Subcutaneous abdominal adipose tissue (tissue), 5 donors: ENCODE measurements around the gene MEGF8.

Source experiments
- H3K27ac ChIP-seq: one replicate; pipeline ENCODE4 v1.7.0; 2013; ENCODE audit warnings: low read depth, mild to moderate bottlenecking, inconsistent platforms, low read length, moderate library complexity
- H3K27me3 ChIP-seq, 5 donors: one replicate each; pipeline ENCODE4 v1.7.0; 2013; ENCODE audit warnings: low read length in 5 of 5, inconsistent platforms in 1 of 5; ENCODE audit not compliant: control insufficient read depth in 5 of 5, insufficient read depth in 4 of 5
- H3K36me3 ChIP-seq, 5 donors: one replicate each; pipeline ENCODE4 v1.7.0; 2013; ENCODE audit warnings: low read length in 5 of 5; ENCODE audit not compliant: control insufficient read depth in 5 of 5, insufficient read depth in 5 of 5
- H3K4me1 ChIP-seq, 5 donors: one replicate each; pipeline ENCODE4 v1.7.0; 2013; ENCODE audit warnings: low read length in 5 of 5, mild to moderate bottlenecking in 3 of 5, moderate library complexity in 1 of 5; ENCODE audit not compliant: control insufficient read depth in 5 of 5, insufficient read depth in 5 of 5
- H3K4me3 ChIP-seq, 5 donors: one replicate each; pipeline ENCODE4 v1.7.0; 2013; ENCODE audit warnings: low read length in 5 of 5, low read depth in 1 of 5
- H3K9ac ChIP-seq, 5 donors: one replicate each; pipeline ENCODE4 v1.7.0; 2013; ENCODE audit warnings: low read length in 5 of 5, mild to moderate bottlenecking in 4 of 5, moderate library complexity in 3 of 5
- H3K9me3 ChIP-seq, 5 donors: one replicate each; pipeline ENCODE4 v1.7.0; 2013; ENCODE audit warnings: low read length in 5 of 5; ENCODE audit not compliant: control insufficient read depth in 5 of 5
- donor health status: healthy.
- donor health status: healthy.
- donor health status: healthy.
- donor health status: healthy.
- donor health status: healthy.

The MEGF8 gene

GRCh38 chr19:42292042-42292960, 33.1 kb upstream of the MEGF8 start:
- H3K36me3 ChIP-seq = peaks cover 0 to 85% (median 80%) of the 10 kb centered on the region in 5 donors
- H3K4me3 ChIP-seq = no peak overlapping the region
- no peaks in the 10 kb centered on the region for H3K27me3 ChIP-seq
- H3K9ac ChIP-seq = no peak overlapping the region
- no peaks in the 10 kb centered on the region for H3K9me3 ChIP-seq
- H3K4me1 ChIP-seq = no peaks in the 10 kb centered on the region
- H3K27ac ChIP-seq = no peak overlapping the region

DNA sequence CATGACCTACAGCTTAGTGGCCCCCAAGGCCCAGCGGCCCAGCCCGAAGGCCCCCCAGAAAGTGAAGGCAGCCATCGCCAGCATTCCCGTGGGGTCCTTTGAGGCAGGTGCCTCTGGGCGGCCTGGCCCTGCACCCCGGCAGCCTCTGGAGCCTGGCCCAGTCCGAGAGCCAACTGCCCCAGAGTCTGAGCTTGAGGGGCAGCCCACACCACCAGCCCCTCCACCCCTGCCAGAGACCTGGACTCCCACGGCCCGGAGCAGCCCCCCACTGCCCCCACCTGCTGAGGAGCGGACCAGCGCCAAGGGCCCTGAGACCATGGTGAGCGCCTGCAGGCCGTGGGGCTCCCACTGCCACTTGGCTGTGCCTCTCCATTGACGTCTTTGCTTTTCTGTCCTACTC, 32.5 kb upstream of the MEGF8 start:
- Histone ChIP-seq H3K4me1 (no peaks in the 10 kb centered on the region), H3K4me3 (no peak overlapping the region), H3K9ac (no peak overlapping the region), H3K27ac (no peak overlapping the region), H3K36me3 (peaks cover 0 to 78% (median 74%) of the 10 kb centered on the region in 5 donors), H3K27me3 (no peaks in the 10 kb centered on the region), H3K9me3 (no peaks in the 10 kb centered on the region)

GRCh38 chr19:42293540-42293939, 31.9 kb upstream of the MEGF8 start:
- H3K9me3 ChIP-seq = no peaks in the 10 kb centered on the region
- H3K9ac ChIP-seq = no peak overlapping the region
- H3K4me3 ChIP-seq = no peak overlapping the region
- no peak overlapping the region for H3K27ac ChIP-seq
- peaks cover 0 to 72% (median 68%) of the 10 kb centered on the region in 5 donors for H3K36me3 ChIP-seq
- H3K4me1 ChIP-seq = no peaks in the 10 kb centered on the region
- H3K27me3 ChIP-seq = no peaks in the 10 kb centered on the region

GRCh38 chr19:42293948-42294347, 31.5 kb upstream of the MEGF8 start:
- H3K36me3 ChIP-seq = peaks cover 0 to 68% (median 64%) of the 10 kb centered on the region in 5 donors

GRCh38 chr19:42294471-42295137, 30.8 kb upstream of the MEGF8 start:
- peaks cover 0 to 62% (median 57%) of the 10 kb centered on the region in 5 donors for H3K36me3 ChIP-seq

More at GRCh38 chr19:42293948-42294347, 31.5 kb upstream of the MEGF8 start:
- Histone ChIP-seq H3K9ac (no peak overlapping the region), H3K27me3 (no peaks in the 10 kb centered on the region), H3K9me3 (no peaks in the 10 kb centered on the region), H3K4me3 (no peak overlapping the region), H3K27ac (no peak overlapping the region), H3K4me1 (no peaks in the 10 kb centered on the region)

DNA sequence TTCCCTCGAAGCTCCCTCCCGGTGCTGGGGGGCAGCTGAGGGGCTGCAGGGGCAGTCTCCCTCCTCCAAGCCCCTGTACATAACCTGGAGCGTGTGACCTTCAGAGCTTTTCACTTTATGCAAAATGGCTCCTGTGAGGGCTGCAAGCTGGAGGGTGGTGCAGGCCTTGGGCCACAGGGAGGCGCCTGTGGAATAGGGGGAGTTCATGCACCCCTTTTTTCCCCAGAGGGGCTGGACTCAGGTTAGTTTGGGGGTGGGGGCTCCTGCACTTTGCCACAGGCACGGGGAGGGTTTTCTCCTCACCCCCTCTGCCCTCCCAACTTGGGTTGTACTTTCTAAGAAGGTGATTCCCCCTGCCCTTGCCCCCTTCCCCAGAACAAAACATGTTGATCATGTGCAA, 30.1 kb upstream of the MEGF8 start:
- Histone ChIP-seq H3K4me3 (no peak overlapping the region), H3K9me3 (no peaks in the 10 kb centered on the region), H3K27ac (no peak overlapping the region), H3K4me1 (no peaks in the 10 kb centered on the region), H3K27me3 (no peaks in the 10 kb centered on the region), H3K9ac (no peak overlapping the region), H3K36me3 (peaks cover 0 to 54% (median 50%) of the 10 kb centered on the region in 5 donors)

More at GRCh38 chr19:42294471-42295137, 30.8 kb upstream of the MEGF8 start:
- no peak overlapping the region for H3K27ac ChIP-seq
- H3K27me3 ChIP-seq = no peaks in the 10 kb centered on the region
- no peak overlapping the region for H3K4me3 ChIP-seq
- no peaks in the 10 kb centered on the region for H3K4me1 ChIP-seq
- no peaks in the 10 kb centered on the region for H3K9me3 ChIP-seq
- no peak overlapping the region for H3K9ac ChIP-seq

DNA sequence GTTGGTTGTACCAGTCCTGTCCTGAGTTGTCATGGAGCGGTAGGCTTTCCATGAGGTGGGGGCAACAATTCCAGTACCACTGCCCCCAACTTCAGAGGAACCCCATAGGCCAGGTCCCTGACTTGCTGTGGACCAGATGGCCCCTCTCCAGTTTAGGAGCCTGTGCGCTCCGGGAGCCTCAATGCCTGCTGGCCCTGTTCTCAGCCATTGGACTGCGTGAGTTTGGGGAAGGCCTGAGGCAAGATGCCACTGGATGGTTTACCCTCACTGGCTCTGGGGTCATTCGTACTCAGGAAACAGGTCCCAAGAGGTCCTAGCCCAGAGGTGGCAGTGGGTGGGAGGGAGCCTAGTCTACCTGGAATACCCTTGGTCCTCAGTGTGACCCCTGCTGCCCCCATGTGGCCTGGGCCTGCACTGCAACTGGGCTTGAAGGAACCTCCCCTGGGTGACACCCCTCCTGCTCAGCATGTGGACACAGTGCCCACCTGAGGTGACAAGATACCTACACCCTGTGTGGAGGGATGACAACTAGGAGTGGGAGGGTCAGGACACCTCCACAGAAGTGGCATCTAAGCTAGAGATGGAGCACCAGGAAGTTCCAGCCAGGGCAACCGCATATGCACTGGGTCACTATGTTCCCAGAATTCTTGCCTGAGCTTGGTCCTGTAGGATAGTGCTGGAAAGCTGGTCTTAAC, 29.5 kb upstream of the MEGF8 start:
- Histone ChIP-seq H3K27me3 (no peaks in the 10 kb centered on the region), H3K4me3 (no peak overlapping the region), H3K9ac (no peak overlapping the region), H3K27ac (no peak overlapping the region), H3K36me3 (peaks cover 0 to 48% (median 44%) of the 10 kb centered on the region in 5 donors), H3K9me3 (no peaks in the 10 kb centered on the region), H3K4me1 (no peaks in the 10 kb centered on the region)

DNA sequence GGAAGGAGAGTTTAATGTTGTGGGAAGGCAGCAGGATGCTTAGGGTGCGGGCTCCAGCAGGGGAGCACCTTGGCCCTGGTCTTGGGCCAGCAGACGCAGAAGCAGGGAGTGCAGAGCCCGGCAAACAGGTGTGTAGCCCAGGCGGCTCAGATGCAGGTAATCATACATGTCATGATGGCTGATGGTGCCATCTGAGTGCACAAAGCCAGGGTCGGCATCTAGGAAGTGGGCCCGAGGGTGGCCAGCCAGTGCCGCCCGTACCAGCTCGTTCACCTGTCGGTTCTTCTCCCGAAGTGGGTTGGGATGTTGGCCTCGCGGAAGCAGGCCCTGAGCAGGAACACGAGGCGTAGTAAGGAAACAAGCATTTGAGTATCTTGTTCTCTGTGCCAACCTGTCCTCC, 28.4 kb upstream of the MEGF8 start:
- Histone ChIP-seq H3K27ac (no peak overlapping the region), H3K9me3 (no peaks in the 10 kb centered on the region), H3K9ac (no peak overlapping the region), H3K4me1 (peaks cover 0 to 7% (median 5%) of the 10 kb centered on the region in 5 donors), H3K36me3 (peaks cover 0 to 38% (median 33%) of the 10 kb centered on the region in 5 donors), H3K27me3 (peaks cover 0 to 5% (median 3%) of the 10 kb centered on the region in 5 donors), H3K4me3 (no peak overlapping the region)

GRCh38 chr19:42301646-42302203, 23.7 kb upstream of the MEGF8 start, which contains the start of gene PRR19:
Gene PRR19, plus strand, starts transcription at chr19:42302132. Its CDS starts 7,453 bp downstream, at chr19:42309585.
- H3K9me3 ChIP-seq = no peaks in the 10 kb centered on the region

More at GRCh38 chr19:42301646-42302203, 23.7 kb upstream of the MEGF8 start, which contains the start of gene PRR19:
- Histone ChIP-seq H3K27ac (no peak within 1 kb of the TSS), H3K4me3 (peak within 1 kb of the TSS; percentile 40 to 77 (median 66)), H3K9ac (peak within 1 kb of the TSS in 3 of 5 donors; percentile 45 to 61 (median 59)), H3K4me1 (peaks cover 0 to 19% (median 16%) of the 10 kb centered on the region in 5 donors), H3K36me3 (peaks cover 0 to 3% (median 0%) of the 10 kb centered on the region in 5 donors), H3K27me3 (peaks cover 0 to 12% (median 8%) of the 10 kb centered on the region in 5 donors)
